Aorta (tissue), 5 donors: ENCODE measurements around the gene CXCL3. TPM values are rescaled to one million over a fixed set of nuclear protein-coding genes. Genes with fewer than 3 reads are reported as not detected.

Experiments used
- ATAC-seq: fragments of 200-7000 bp; cut with Tn5 transposase; one replicate; pipeline ENCODE4 v1.9.1; 2022; ENCODE audit warnings: moderate library complexity; ENCODE audit not compliant: low FRiP score
- DNase-seq, 2 donors: peaks; one replicate each; pipeline ENCODE4 v3.0.0-alpha.2; 2020
- H3K27ac ChIP-seq, 2 donors: one replicate each; pipeline ENCODE4 v1.5.1; 2013; ENCODE audit warnings: low read length in 2 of 2, mild to moderate bottlenecking in 2 of 2, moderate library complexity in 2 of 2, control low read depth in 1 of 2, inconsistent platforms in 1 of 2, low read depth in 1 of 2
- H3K27me3 ChIP-seq, 2 donors: one replicate each; pipeline ENCODE4 v1.6.1; 2013; ENCODE audit warnings: control low read depth in 1 of 2, low read length in 1 of 2, mild to moderate bottlenecking in 1 of 2, moderate library complexity in 1 of 2; ENCODE audit not compliant: insufficient read depth in 2 of 2, control insufficient read depth in 1 of 2
- H3K36me3 ChIP-seq, 2 donors: one replicate each; pipeline ENCODE4 v1.6.1; 2013; ENCODE audit warnings: control low read depth in 1 of 2, low read length in 1 of 2, mild to moderate bottlenecking in 1 of 2; ENCODE audit not compliant: insufficient read depth in 2 of 2, control insufficient read depth in 1 of 2
- H3K4me1 ChIP-seq, 2 donors: one replicate each; pipeline ENCODE4 v1.6.1; 2013; ENCODE audit warnings: low read length in 2 of 2, control low read depth in 1 of 2, mild to moderate bottlenecking in 1 of 2, moderate library complexity in 1 of 2; ENCODE audit not compliant: insufficient read depth in 2 of 2, control insufficient read depth in 1 of 2
- H3K4me3 ChIP-seq, 2 donors: one replicate each; pipeline ENCODE4 v1.5.1; 2013; ENCODE audit warnings: low read length in 2 of 2, control low read depth in 1 of 2, mild to moderate bottlenecking in 1 of 2
- H3K9me3 ChIP-seq: one replicate; pipeline ENCODE4 v1.6.1; 2013; ENCODE audit warnings: mild to moderate bottlenecking, low read length; ENCODE audit not compliant: control insufficient read depth
- WGBS, 2 donors: extraction: QIAGEN DNeasy Blood & Tissue Kit; methylation state at CpG; one replicate each; pipeline ENCODE4 v1.1.7; 2013; 5-methylcytosine and 5-hydroxymethylcytosine counted together
- intact Hi-C, 2 donors: fragments of 100-400 bp; cut with DNase I; formaldehyde crosslinking; loops; one replicate each; pipeline versions ENCODE4 v1.14.2 to v1.15.0; 2022
- polyA plus RNA-seq, 2 donors: library from polyadenylated mRNA; stranded (reverse); fragments of 200-250 nt; gene quantifications; one replicate each; pipeline ENCODE4 v1.2.3, GENCODE V29; 2013
- total RNA-seq, 2 donors: library from RNA; stranded (reverse); fragmentation: NEBNext Ultra II Directional; extraction: Animal tissue kit (Norgen Biotek cat#: 25700); gene quantifications; one replicate each; pipeline ENCODE4 v1.2.1, GENCODE V29; 2021
- donor health status: healthy with polysubstance abuse.
- donor health status: Bipolar disorder and iron deficiency.
- donor health status: DM: no; HTN: no; CAD: no.
- donor health status: DM: no; HTN: no; CAD: no.
- donor health status: DM: yes; HTN: yes; CAD: no.

Gene CXCL3
- total and polyA plus RNA-seq, 4 donors = 0.64 to 12.1 (median 2.3) TPM

DNA sequence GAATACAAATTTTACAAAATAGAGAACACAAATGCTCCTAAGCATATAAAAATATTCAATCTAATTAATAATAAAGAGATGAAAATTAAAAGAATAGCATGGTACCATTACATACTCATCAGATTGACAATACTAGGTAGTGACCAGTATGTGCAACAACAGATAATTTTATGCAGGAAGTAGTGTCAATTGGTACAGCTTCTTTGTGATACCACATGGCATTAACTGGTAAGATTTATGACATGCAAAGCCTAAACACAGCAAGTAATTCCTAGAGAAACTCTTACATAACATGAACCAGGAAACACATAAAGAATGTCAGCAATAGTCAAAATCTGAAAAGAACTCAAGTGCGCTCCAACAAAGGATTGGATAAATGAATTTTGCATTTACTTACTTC lies 34.2 kb upstream of the CXCL3 start:
- H3K4me3 ChIP-seq = no peak overlapping the region
- H3K27me3 ChIP-seq = peaks cover 0 to 2% of the 10 kb centered on the region in 2 donors
- no peaks in the 10 kb centered on the region for H3K36me3 ChIP-seq
- 94 to 97% methylated on average over 1 of the region's 1 CpG for WGBS, 2 donors
- no peaks in the 10 kb centered on the region for H3K4me1 ChIP-seq
- intact Hi-C loops = no loop called here
- H3K27ac ChIP-seq = no peak overlapping the region
- peaks cover 2% of the 10 kb centered on the region for H3K9me3 ChIP-seq
- DNase-seq = no peak
- ATAC-seq = no peak

DNA sequence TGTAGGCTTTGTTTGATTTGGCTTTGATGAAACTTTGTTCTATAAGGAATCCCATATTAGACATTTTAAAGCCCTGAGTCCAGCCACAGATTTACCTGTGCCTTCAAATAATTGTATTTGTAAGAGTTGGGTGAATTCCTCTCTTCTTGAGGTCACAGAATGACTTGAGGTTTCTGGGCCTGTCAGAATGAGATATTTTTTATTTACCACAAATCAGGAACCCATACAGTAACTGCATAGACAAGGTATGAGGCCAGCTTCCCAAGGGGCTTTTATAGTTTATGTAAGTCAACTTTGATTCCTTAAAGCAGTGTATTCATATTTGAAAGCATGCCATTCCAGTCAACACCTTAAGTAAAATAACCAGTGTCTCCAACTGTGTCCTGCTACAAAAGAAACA lies 29.1 kb upstream of the CXCL3 start:
- Histone ChIP-seq H3K4me1 (no peaks in the 10 kb centered on the region), H3K27ac (no peak overlapping the region), H3K36me3 (no peaks in the 10 kb centered on the region), H3K4me3 (no peak overlapping the region), H3K27me3 (peaks cover 0 to 2% of the 10 kb centered on the region in 2 donors), H3K9me3 (peaks cover 2% of the 10 kb centered on the region)
- ATAC-seq = no peak
- intact Hi-C loops = no loop called here
- no peak for DNase-seq

DNA sequence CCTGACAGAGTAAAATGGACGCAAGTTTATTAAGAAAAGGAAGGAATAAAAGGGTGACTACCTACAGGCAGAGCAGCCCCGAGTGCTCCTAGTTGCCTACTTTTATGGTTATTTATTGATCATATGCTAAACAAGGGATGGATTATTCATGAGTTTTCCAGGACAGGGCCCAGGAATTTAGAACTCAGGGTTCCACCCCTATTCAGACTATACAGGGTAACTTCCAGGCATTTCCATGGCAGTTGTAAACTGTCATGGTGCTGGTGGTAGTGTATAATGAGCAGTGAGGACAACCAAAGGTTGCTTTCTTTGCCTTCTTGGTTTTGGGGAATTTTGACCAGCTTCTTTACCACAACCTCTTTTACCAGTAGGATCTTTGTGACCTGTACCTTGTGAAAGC lies 27.7 kb upstream of the CXCL3 start:
- Histone ChIP-seq H3K27ac (no peak overlapping the region), H3K4me3 (no peak overlapping the region), H3K36me3 (no peaks in the 10 kb centered on the region), H3K4me1 (no peaks in the 10 kb centered on the region), H3K27me3 (peaks cover 0 to 2% of the 10 kb centered on the region in 2 donors), H3K9me3 (peaks cover 4% of the 10 kb centered on the region)
- DNase-seq (no peak), ATAC-seq (no peak)
- 86 to 90% methylated on average over 2 of the region's 2 CpGs for WGBS, 2 donors
- intact Hi-C loops = no loop called here

DNA sequence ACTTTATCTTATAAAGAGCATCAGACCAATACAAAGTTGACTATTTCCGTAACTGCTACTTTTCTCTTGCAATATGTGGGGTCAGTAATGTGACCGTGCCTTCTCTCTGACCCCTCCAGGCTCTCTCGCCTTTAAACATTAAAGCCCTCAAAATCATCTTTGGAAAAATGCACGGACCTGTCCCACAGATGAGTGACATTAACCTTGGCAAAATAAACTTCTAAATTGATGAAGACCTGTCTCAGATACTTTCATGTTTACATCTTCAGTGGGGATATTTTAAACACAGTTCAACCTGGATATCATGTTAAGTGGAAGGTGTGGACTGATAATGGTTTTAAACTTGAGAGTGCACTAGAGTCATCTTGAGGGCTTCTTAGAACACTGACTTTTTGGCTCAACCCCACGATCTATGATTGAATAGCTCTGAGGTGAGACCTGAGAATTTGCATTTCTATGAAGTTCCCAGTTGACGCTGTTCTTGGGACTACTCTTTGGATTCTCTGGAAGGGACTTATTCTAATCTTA lies 26.7 kb upstream of the CXCL3 start:
- no peak overlapping the region for H3K27ac ChIP-seq
- H3K4me3 ChIP-seq = no peak overlapping the region
- H3K4me1 ChIP-seq = no peaks in the 10 kb centered on the region
- DNase-seq = no peak
- no peak for ATAC-seq
- peaks cover 2% of the 10 kb centered on the region for H3K9me3 ChIP-seq
- H3K27me3 ChIP-seq = no peaks in the 10 kb centered on the region
- WGBS, 2 donors = 75 to 82% methylated on average over 6 of the region's 6 CpGs
- no peaks in the 10 kb centered on the region for H3K36me3 ChIP-seq
- intact Hi-C loops = no loop called here

DNA sequence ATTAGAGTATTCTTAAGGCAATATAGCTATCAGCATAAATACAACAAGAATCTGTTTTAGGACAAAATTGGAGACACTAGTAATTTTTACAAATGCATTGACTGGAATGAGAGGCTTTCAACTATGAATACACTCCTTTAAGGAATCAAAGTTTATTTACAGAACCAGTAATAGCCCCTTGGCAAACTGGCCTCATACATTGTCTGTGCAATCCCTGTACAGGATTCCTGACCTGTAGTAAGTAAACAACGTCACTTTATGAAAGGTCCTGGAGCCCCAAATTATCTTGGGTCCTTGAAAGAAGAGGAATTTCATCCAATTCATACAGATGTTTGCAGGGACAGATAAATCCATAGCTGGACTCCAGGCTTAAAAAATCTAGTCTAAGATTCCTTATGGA lies 25.4 kb upstream of the CXCL3 start:
- 48 to 72% methylated on average over 1 of the region's 1 CpG for WGBS, 2 donors
- H3K27me3 ChIP-seq = no peaks in the 10 kb centered on the region
- intact Hi-C loops = no loop called here
- no peaks in the 10 kb centered on the region for H3K36me3 ChIP-seq
- DNase-seq = no peak
- no peak overlapping the region for H3K4me3 ChIP-seq
- no peaks in the 10 kb centered on the region for H3K4me1 ChIP-seq
- ATAC-seq = no peak
- no peak overlapping the region for H3K27ac ChIP-seq
- peaks cover 2% of the 10 kb centered on the region for H3K9me3 ChIP-seq

DNA sequence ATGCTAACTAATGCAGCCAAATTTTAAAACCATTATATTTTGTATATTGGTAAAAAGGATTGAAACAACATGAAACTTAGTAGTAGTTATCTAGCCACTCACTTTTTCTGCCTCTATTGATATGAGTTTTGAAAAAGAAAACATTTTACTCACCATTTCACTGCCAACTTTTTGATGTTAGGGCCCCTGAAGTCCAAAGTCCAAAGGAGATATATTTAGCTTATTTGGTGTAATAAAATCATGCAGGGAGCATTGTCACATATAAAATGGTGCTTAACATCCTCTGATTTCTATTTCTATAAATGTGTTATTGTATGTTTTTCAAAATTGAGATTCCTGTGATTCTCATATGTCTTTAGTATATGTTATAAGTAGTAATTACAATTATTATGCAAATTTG lies 24.5 kb upstream of the CXCL3 start:
- DNase-seq (no peak), ATAC-seq (no peak)
- intact Hi-C loops = no loop called here
- Histone ChIP-seq H3K27me3 (no peaks in the 10 kb centered on the region), H3K4me1 (no peaks in the 10 kb centered on the region), H3K9me3 (peaks cover 2% of the 10 kb centered on the region), H3K27ac (no peak overlapping the region), H3K4me3 (no peak overlapping the region), H3K36me3 (no peaks in the 10 kb centered on the region)

DNA sequence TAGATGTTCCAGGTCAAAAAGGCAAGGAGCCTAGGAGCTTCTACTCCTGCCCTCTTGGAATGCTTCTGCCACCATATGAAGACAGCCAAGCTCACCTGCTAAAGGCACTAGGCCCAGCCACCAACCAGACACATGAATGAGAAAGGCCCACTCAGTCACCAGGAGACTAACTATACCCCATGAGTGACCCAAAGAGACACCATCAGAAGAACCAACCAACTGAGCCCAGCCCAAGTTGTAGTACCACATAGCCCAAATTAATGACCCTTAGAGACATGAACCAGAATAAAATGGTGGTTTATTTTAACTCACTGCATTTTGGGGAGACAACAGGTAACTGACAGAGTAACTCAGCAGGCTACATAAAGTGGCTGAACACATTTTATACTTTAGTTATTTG lies 22.9 kb upstream of the CXCL3 start:
- intact Hi-C loops = no loop called here
- DNase-seq (no peak), ATAC-seq (no peak)
- Histone ChIP-seq H3K4me3 (no peak overlapping the region), H3K27me3 (no peaks in the 10 kb centered on the region), H3K27ac (no peak overlapping the region), H3K9me3 (peaks cover 2% of the 10 kb centered on the region), H3K36me3 (no peaks in the 10 kb centered on the region), H3K4me1 (no peaks in the 10 kb centered on the region)

DNA sequence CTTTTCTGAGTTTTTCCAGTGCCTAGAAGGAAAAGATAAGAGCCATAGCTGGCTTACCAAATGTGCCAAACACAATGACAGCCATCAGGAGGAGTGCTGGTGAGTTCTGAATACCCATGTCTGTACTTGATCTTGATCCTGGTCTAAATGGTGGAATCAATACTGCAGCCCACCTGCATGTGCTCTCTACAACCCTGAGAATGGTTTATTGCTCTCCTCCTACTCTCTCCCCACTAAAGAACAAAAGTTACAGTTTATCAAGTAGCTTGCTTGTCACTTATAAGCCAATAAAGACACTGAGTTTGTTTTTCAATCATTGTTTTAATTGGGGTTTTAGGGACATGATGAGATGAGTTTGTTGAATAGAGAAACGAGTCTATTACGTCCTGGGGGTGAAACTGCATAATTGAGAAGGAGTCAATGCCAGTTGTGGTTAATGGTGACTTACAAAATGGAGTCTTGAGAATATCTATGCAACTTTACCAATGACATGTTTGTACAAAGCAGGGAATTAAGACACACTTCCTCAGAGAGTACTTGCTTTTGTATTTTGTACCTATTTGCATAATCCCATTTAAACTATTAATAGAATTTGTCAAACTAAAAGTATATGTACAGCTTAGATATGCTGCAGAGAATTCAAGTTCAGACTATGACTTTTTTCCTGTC lies 20.8 kb upstream of the CXCL3 start:
- Histone ChIP-seq H3K9me3 (peaks cover 2% of the 10 kb centered on the region), H3K4me1 (no peaks in the 10 kb centered on the region), H3K27ac (no peak overlapping the region), H3K36me3 (no peaks in the 10 kb centered on the region), H3K27me3 (no peaks in the 10 kb centered on the region), H3K4me3 (no peak overlapping the region)
- 66 to 75% methylated on average over 2 of the region's 2 CpGs for WGBS, 2 donors
- DNase-seq (no peak), ATAC-seq (no peak)
- intact Hi-C loops = no loop called here

DNA sequence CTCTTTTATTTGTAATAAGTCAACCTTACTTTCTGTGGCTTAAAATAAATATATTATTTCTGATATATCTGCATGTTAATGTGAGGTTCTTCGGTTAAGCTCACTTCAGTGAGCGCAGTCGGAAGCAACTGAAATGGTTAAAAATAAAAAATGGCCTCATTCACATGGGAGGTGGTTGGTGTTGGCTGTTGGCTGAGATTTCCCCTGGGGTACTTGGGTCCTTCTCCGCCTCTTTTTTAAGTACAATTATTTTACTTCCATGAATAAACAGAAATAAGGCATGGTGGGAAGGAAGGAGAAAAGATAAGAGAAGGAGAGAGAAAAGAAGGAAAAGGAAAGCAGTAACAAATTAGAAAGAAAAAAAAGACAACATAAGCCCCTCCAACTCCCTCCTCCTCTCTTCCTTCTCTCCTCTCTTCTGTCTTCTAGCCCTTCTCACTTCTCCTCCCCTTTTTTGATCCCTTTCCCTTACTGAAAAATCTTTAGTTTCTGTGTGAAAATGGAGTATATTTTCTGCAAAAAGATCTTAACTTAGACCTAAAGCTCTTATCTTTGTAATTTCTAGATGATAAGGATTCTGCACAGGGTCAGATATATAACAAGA lies 19.7 kb upstream of the CXCL3 start:
- ATAC-seq = no peak
- Histone ChIP-seq H3K4me3 (no peak overlapping the region), H3K4me1 (no peaks in the 10 kb centered on the region), H3K36me3 (no peaks in the 10 kb centered on the region), H3K27me3 (no peaks in the 10 kb centered on the region), H3K27ac (no peak overlapping the region), H3K9me3 (peaks cover 2% of the 10 kb centered on the region)
- DNase-seq = no peak
- intact Hi-C loops = no loop called here
- WGBS, 2 donors = 81 to 88% methylated on average over 4 of the region's 4 CpGs
